H9 (cell line): ENCODE data around the gene ANXA3. TPM values are rescaled to one million over a fixed set of nuclear protein-coding genes. Genes with fewer than 3 reads are reported as not detected.

Source experiments
- DNase-seq: peaks from one replicate; pipeline ENCODE4 v3.0.0-alpha.2; 2017
- H2AFZ ChIP-seq: one replicate; pipeline ENCODE4 v1.6.1; 2013; ENCODE audit warnings: mild to moderate bottlenecking, low read length, control low read depth, moderate library complexity
- H2AK5ac ChIP-seq: 2 replicates; pipeline ENCODE4 v1.6.1; 2013; ENCODE audit warnings: low read length, control low read depth, mixed read lengths; ENCODE audit not compliant: insufficient read length
- H2BK120ac ChIP-seq: one replicate; pipeline ENCODE4 v1.6.1; 2013; ENCODE audit warnings: low read depth, mild to moderate bottlenecking, low read length, control low read depth, inconsistent platforms; ENCODE audit not compliant: poor library complexity, severe bottlenecking
- H2BK12ac ChIP-seq: 2 replicates; pipeline ENCODE4 v1.6.1; 2013; ENCODE audit warnings: low read length, control low read depth, mixed read lengths, low read depth; ENCODE audit not compliant: insufficient read length
- H2BK15ac ChIP-seq: 2 replicates; pipeline ENCODE4 v1.6.1; 2013; ENCODE audit warnings: low read depth, low read length, control low read depth
- H2BK20ac ChIP-seq: one replicate; pipeline ENCODE4 v1.6.1; 2013; ENCODE audit warnings: low read depth, mild to moderate bottlenecking, low read length, control low read depth, inconsistent platforms; ENCODE audit not compliant: poor library complexity, severe bottlenecking
- H2BK5ac ChIP-seq: 2 replicates; pipeline ENCODE4 v1.6.1; 2013; ENCODE audit warnings: low read length, control low read depth, mixed read lengths; ENCODE audit not compliant: insufficient read length
- H3K14ac ChIP-seq: 2 replicates; pipeline ENCODE4 v1.6.1; 2013; ENCODE audit warnings: low read length, control low read depth; ENCODE audit not compliant: insufficient read depth
- H3K18ac ChIP-seq: 2 replicates; pipeline ENCODE4 v1.6.1; 2013; ENCODE audit warnings: low read depth, mild to moderate bottlenecking, mixed read lengths, low read length, control low read depth; ENCODE audit not compliant: insufficient read length
- H3K23ac ChIP-seq: 2 replicates; pipeline ENCODE4 v1.6.1; 2013; ENCODE audit warnings: low read length, control low read depth, mixed read lengths, low read depth; ENCODE audit not compliant: insufficient read length
- H3K23me2 ChIP-seq: 2 replicates; pipeline ENCODE4 v1.6.1; 2013; ENCODE audit warnings: low read depth, mild to moderate bottlenecking, mixed read lengths, low read length, control low read depth; ENCODE audit not compliant: insufficient read length, poor library complexity, severe bottlenecking
- H3K27ac ChIP-seq: 2 replicates; pipeline ENCODE4 v1.5.1; 2013; ENCODE audit warnings: low read length, control low read depth, mixed read lengths, low read depth; ENCODE audit not compliant: insufficient read length
- H3K27me3 ChIP-seq: 2 replicates; pipeline ENCODE4 v1.6.1; 2013; ENCODE audit warnings: low read length, control low read depth, inconsistent platforms; ENCODE audit not compliant: insufficient read depth
- H3K4ac ChIP-seq: 2 replicates; pipeline ENCODE4 v1.6.1; 2013; ENCODE audit warnings: low read depth, mild to moderate bottlenecking, control low read depth, inconsistent platforms, low read length, moderate library complexity
- H3K4me1 ChIP-seq: 2 replicates; pipeline ENCODE4 v1.6.1; 2013; ENCODE audit warnings: low read length, control low read depth, inconsistent platforms; ENCODE audit not compliant: insufficient read depth
- H3K4me2 ChIP-seq: 2 replicates; pipeline ENCODE4 v1.6.1; 2013; ENCODE audit warnings: low read length, control low read depth, mixed read lengths; ENCODE audit not compliant: insufficient read length, insufficient read depth
- H3K56ac ChIP-seq: 2 replicates; pipeline ENCODE4 v1.6.1; 2013; ENCODE audit warnings: low read depth, mild to moderate bottlenecking, mixed read lengths, low read length, control low read depth; ENCODE audit not compliant: insufficient read length
- H3K79me1 ChIP-seq: 2 replicates; pipeline ENCODE4 v1.6.1; 2013; ENCODE audit warnings: low read depth, mild to moderate bottlenecking, moderate library complexity, low read length, control low read depth, inconsistent platforms; ENCODE audit not compliant: insufficient read depth, poor library complexity, severe bottlenecking
- H3K79me2 ChIP-seq: 2 replicates; pipeline ENCODE4 v1.6.1; 2013; ENCODE audit warnings: low read length, control low read depth, inconsistent platforms; ENCODE audit not compliant: insufficient read depth
- H3K9ac ChIP-seq: 2 replicates; pipeline ENCODE4 v1.6.1; 2013; ENCODE audit warnings: low read length, control low read depth, mixed read lengths; ENCODE audit not compliant: insufficient read length; ENCODE audit errors: extremely low read depth
- H3K9me3 ChIP-seq: one replicate; pipeline ENCODE4 v1.6.1; 2013; ENCODE audit warnings: low read depth, low read length, inconsistent platforms; ENCODE audit not compliant: control insufficient read depth
- H3T11ph ChIP-seq: one replicate; pipeline ENCODE4 v1.6.1; 2013; ENCODE audit warnings: mild to moderate bottlenecking, low read length, control low read depth, inconsistent platforms
- H4K20me1 ChIP-seq: one replicate; pipeline ENCODE4 v1.6.1; 2013; ENCODE audit not compliant: control insufficient read depth, insufficient read length, insufficient read depth
- H4K5ac ChIP-seq: 2 replicates; pipeline ENCODE4 v1.6.1; 2013; ENCODE audit warnings: low read depth, mild to moderate bottlenecking, mixed read lengths, low read length, control low read depth; ENCODE audit not compliant: insufficient read length
- H4K8ac ChIP-seq: replicated peaks from 2 replicates; pipeline ENCODE4 v1.6.1; 2013; ENCODE audit warnings: low read length, control low read depth, mixed read lengths, low read depth; ENCODE audit not compliant: insufficient read length
- H4K91ac ChIP-seq: 2 replicates; pipeline ENCODE4 v1.6.1; 2013; ENCODE audit warnings: low read depth, mild to moderate bottlenecking, moderate library complexity, mixed read lengths, low read length, control low read depth; ENCODE audit not compliant: insufficient read length
- H3K27ac Mint-ChIP-seq, 3 experiments: 2 replicates in 2 of 3; 3 replicates in 1 of 3; pipeline ENCODE4 v1.8.0; 2020 to 2021; ENCODE audit warnings: mixed read lengths in 3 of 3, mild to moderate bottlenecking in 1 of 3, moderate library complexity in 1 of 3
- H3K27me3 Mint-ChIP-seq: 2 replicates; pipeline ENCODE4 v1.8.0; 2021; ENCODE audit warnings: low read depth, mild to moderate bottlenecking, moderate library complexity, mixed read lengths
- H3K36me3 Mint-ChIP-seq, 3 experiments: 2 replicates in 2 of 3; 3 replicates in 1 of 3; pipeline ENCODE4 v1.8.0; 2020 to 2021; ENCODE audit warnings: low read depth in 3 of 3, mixed read lengths in 3 of 3; ENCODE audit not compliant: insufficient read depth in 1 of 3
- H3K4me1 Mint-ChIP-seq, 2 experiments: 2 replicates each; pipeline ENCODE4 v1.8.0; 2020; ENCODE audit warnings: mixed read lengths in 2 of 2
- H3K4me3 Mint-ChIP-seq, 2 experiments: 2 replicates in 1 of 2; 3 replicates in 1 of 2; pipeline ENCODE4 v1.8.0; 2020 to 2021; ENCODE audit warnings: mild to moderate bottlenecking in 2 of 2, mixed read lengths in 2 of 2, moderate library complexity in 1 of 2
- H3K9me3 Mint-ChIP-seq, 2 experiments: 2 replicates in 1 of 2; 3 replicates in 1 of 2; pipeline ENCODE4 v1.8.0; 2020; ENCODE audit warnings: mild to moderate bottlenecking in 2 of 2, mixed read lengths in 2 of 2, moderate library complexity in 1 of 2
- WGBS: extraction: QIAGEN DNeasy Blood & Tissue Kit; methylation state at CpG from one replicate; pipeline ENCODE4 v1.1.7; 2013; ENCODE audit warnings: missing lambda C conversion rate, low lambda C conversion rate, mixed read lengths; ENCODE audit not compliant: insufficient read length; ENCODE audit errors: extremely low coverage; 5-methylcytosine and 5-hydroxymethylcytosine counted together
- total RNA-seq: library from RNA; stranded (reverse); gene quantifications from 2 replicates; pipeline ENCODE4 v1.2.1, GENCODE V29; 2021
- TF ChIP-seq, protein P1 (sequence below): fragments of 200-600 bp; sonication (generic); conservative IDR thresholded peaks from 3 replicates; pipeline ENCODE4 v1.8.0; 2021; ENCODE audit warnings: antibody characterized with exemption, mild to moderate bottlenecking

ANXA3 gene
- total RNA-seq, 1 experiment from 2014 or later = 20.6 TPM

DNA sequence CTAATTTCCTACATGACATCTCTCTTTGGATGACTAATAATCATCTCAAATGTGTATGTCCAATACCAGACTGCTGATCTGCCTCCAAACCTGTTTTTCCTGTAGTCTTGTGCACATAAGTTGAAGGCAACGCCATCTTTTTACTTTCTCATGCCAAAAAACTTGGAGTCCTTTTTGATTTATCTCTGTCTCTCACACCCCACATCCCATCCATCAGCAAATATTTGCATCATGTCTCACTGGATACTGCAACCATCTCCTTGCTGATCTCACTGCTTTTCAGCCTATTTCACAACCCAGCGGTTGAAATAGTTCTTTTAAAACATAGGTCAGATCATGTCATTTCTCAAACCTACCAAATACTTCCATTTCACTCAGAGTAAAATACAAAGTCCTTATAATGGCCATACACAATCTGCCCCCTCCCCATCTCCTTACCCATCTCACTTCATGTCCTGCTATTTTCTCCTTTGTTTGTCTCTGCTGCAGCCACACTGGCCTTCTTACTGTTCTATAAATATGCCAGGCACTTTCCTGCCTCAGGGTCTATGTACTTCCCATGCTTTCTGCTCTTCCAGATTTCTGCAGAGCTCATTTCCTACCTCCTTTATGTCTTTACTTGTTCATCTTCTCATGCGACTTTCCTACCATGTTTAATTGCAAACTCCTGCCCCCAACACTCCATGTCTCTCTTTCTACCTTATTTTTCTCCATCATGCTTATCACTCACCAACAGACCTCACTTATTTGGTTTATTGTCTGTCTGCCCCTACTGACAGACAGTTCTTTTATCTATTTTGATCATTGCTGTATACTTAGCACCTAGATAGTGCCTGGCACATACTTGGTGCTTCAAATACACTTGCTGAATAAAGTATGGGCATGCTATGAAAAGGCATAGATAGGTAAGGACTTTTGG lies 98.8 kb downstream of the ANXA3 start:
- H3K56ac ChIP-seq = no peak overlapping the region
- no peak overlapping the region for H2BK120ac ChIP-seq
- H2AFZ ChIP-seq = no peak overlapping the region
- Mint-ChIP-seq H3K9me3 (no peaks in the 10 kb centered on the region), H3K36me3 (no peaks in the 10 kb centered on the region), H3K27me3 (no peaks in the 10 kb centered on the region), H3K27ac (no peak overlapping the region), H3K4me3 (no peak overlapping the region), H3K4me1 (peaks cover 0 to 6% of the 10 kb centered on the region in 2 experiments; a peak in 2 of 4 replicates)
- H2AK5ac ChIP-seq = no peak overlapping the region
- no peak overlapping the region for H4K91ac ChIP-seq
- no peak overlapping the region for H3K4me2 ChIP-seq
- H3K27ac ChIP-seq = no peak overlapping the region
- TF ChIP-seq, protein P1, sequence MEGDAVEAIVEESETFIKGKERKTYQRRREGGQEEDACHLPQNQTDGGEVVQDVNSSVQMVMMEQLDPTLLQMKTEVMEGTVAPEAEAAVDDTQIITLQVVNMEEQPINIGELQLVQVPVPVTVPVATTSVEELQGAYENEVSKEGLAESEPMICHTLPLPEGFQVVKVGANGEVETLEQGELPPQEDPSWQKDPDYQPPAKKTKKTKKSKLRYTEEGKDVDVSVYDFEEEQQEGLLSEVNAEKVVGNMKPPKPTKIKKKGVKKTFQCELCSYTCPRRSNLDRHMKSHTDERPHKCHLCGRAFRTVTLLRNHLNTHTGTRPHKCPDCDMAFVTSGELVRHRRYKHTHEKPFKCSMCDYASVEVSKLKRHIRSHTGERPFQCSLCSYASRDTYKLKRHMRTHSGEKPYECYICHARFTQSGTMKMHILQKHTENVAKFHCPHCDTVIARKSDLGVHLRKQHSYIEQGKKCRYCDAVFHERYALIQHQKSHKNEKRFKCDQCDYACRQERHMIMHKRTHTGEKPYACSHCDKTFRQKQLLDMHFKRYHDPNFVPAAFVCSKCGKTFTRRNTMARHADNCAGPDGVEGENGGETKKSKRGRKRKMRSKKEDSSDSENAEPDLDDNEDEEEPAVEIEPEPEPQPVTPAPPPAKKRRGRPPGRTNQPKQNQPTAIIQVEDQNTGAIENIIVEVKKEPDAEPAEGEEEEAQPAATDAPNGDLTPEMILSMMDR = no peak
- no peak overlapping the region for H2BK5ac ChIP-seq
- H3K79me1 ChIP-seq = no peaks in the 10 kb centered on the region
- H3K18ac ChIP-seq = no peak overlapping the region
- H3K23ac ChIP-seq = no peak overlapping the region
- no peak overlapping the region for H3T11ph ChIP-seq
- H2BK12ac ChIP-seq = no peak overlapping the region
- no peaks in the 10 kb centered on the region for H3K79me2 ChIP-seq
- peaks cover 2% of the 10 kb centered on the region; the same call in 1 of the 2 replicates for H3K4me1 ChIP-seq
- no peak for DNase-seq
- no CpG with 5 or more reads among the region's 3 CpGs for WGBS
- H3K4ac ChIP-seq = no peak overlapping the region
- no peak overlapping the region for H3K14ac ChIP-seq
- H4K8ac ChIP-seq = no peak overlapping the region
- no peak overlapping the region for H3K9ac ChIP-seq
- H2BK20ac ChIP-seq = no peak overlapping the region
- no peaks in the 10 kb centered on the region; the same call in 1 of the 2 replicates for H3K27me3 ChIP-seq
- H4K5ac ChIP-seq = no peak overlapping the region
- H3K9me3 ChIP-seq = no peaks in the 10 kb centered on the region
- no peaks in the 10 kb centered on the region for H3K23me2 ChIP-seq
- no peak overlapping the region for H2BK15ac ChIP-seq
- no peaks in the 10 kb centered on the region for H4K20me1 ChIP-seq
